ENCODE data around the gene HS3ST3B1. TPM values are rescaled to one million over a fixed set of nuclear protein-coding genes. Genes with fewer than 3 reads are reported as not detected.

Gene HS3ST3B1
- total RNA-seq, 4 donors from 2014 or later: 2.5 to 5.5 (median 3.3) TPM

DNA sequence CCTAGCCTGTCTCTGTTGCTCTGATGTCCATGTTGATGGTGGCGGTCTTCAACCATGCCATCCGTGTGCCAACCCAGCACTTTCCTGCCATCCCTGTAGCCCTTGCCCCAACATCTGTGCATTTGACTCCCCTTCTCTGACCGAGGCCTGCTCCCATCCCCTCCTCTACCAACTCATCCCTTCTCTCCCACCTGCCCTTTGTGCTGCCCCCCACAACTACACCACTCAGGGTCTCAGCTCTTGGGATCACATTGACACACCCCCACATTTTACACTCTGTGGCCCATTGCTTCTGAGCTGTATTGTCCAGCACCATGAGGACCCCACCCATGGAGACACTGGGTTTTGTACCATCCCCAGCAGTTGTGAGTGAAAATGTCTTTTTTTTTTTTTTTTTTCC, 11.6 kb downstream of the HS3ST3B1 start:
- Histone ChIP-seq H3K36me3 (no peaks in the 10 kb centered on the region), H3K4me3 (no peak overlapping the region), H3K9me3 (no peaks in the 10 kb centered on the region), H3K4me1 (peaks cover 19 to 25% (median 20%) of the 10 kb centered on the region in 4 donors), H3K27ac (replicated peaks in 1 of 4) (no peak overlapping the region), H3K27me3 (peaks cover 0 to 52% (median 10%) of the 10 kb centered on the region in 4 donors)
- TF ChIP-seq POLR2A (IDR thresholded peaks at IDR 0.05; ENCODE audit: low read depth): no peak
- TF ChIP-seq EP300 (IDR thresholded peaks at IDR 0.05): no peak
- TF ChIP-seq CTCF (IDR thresholded peaks at IDR 0.05): no peak
- no peak for TF ChIP-seq POLR2AphosphoS5 (IDR thresholded peaks at IDR 0.05)
- intact Hi-C loops (cut with DNase I): no loop called here
- DNase-seq (ENCODE audit: extremely low spot score): no peak
- 93% methylated on average over 3 of the region's 3 CpGs for WGBS

DNA sequence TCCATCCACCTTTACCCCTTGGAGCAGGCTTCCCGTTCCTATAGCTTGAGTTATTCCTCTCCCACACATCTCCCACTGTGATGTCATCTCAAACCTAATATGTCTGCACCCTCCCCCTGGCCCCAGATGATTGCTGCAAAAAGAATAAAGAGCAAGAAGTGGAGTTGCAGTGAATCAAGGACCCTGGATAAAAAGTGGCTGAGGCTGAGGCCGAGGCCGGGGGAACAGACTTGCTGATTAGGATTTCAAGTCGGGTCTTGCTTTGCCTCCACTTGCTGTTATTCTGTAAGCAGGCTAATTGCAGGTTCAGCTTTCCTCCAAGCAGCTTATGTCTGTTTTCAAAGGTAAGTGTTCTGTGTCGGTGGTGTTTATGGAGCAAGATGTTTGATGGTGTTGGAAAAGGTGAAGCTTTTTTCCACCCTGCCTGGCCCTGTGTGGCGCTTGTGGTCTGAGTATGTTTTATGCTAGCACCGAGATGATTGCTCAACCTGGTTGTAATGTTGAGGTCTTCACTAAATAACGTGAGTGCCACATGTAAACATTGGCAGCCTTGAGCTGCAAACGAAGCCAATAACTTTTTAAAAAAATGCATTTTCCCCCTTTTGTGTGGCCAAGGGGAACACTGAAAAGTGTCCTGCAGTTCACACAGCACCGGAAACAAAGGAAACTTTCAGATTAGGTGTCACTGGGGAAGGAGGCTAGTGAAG, 15.4 kb downstream of the HS3ST3B1 start:
- intact Hi-C loops (cut with DNase I): no loop called here
- H3K4me1 ChIP-seq: no peaks in the 10 kb centered on the region
- no peak overlapping the region for H3K27ac ChIP-seq (replicated peaks in 1 of 4)
- H3K27me3 ChIP-seq: peaks cover 0 to 39% (median 0%) of the 10 kb centered on the region in 4 donors
- WGBS: 54% methylated on average over 10 of the region's 10 CpGs
- TF ChIP-seq EP300 (IDR thresholded peaks at IDR 0.05) (no peak), CTCF (IDR thresholded peaks at IDR 0.05) (no peak), POLR2AphosphoS5 (IDR thresholded peaks at IDR 0.05) (no peak), POLR2A (IDR thresholded peaks at IDR 0.05; ENCODE audit: low read depth) (no peak)
- no peaks in the 10 kb centered on the region for H3K36me3 ChIP-seq
- H3K4me3 ChIP-seq: no peak overlapping the region
- no peaks in the 10 kb centered on the region for H3K9me3 ChIP-seq
- no peak for DNase-seq (ENCODE audit: extremely low spot score)

- TF ChIP-seq POLR2A (IDR thresholded peaks at IDR 0.05; ENCODE audit: low read depth) (no peak), EP300 (IDR thresholded peaks at IDR 0.05) (no peak)
- Histone ChIP-seq H3K27me3 (peaks cover 0 to 42% (median 0%) of the 10 kb centered on the region in 4 donors), H3K4me1 (no peaks in the 10 kb centered on the region), H3K9me3 (no peaks in the 10 kb centered on the region), H3K27ac (replicated peaks in 1 of 4) (no peak overlapping the region), H3K4me3 (no peak overlapping the region), H3K36me3 (no peaks in the 10 kb centered on the region)
- WGBS: 60% methylated on average over 3 of the region's 3 CpGs
- no peak for DNase-seq (ENCODE audit: extremely low spot score)
- intact Hi-C loops (cut with DNase I): no loop called here
Observed at GRCh38 chr17:14317383-14317782, 16.5 kb downstream of the HS3ST3B1 start.

DNA sequence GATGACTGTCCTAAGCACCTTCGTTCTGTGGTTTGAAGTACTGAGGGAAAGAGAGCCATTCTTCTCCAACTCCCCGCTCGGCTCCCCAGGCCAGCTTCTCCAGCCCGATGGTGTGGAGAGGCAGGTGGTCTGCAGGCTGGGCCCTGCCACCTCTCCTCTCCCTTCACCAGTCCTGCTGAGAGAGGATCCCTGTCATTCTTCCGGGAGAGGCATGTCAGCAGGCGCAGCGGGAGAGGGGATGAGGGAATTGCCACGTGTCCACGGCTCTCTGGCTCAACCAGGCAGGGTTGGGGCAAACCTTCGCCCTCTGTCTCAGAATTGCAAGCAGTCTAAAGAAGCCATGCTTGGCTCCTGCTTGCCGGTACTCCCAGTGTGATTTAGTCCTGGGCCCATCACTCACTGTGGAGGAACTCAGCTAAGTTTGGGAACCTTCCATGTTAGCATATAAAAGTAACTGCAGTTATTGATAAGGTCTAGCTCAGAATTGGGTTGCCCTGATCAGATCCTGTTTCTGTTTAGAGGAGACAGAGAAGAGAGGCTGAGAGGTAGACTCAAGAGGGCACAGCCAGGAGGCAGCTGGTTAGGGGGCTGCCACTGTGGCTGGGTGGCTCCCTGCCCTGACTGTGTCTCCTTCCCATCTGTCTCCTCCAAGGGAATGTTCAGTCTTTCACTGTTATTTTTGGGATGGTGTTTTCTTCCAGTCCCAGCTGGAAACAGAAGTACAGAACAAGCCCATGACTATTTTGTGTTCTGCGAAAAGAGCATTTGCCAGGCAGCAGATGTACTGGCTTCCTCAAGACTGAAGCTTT, 17.4 kb downstream of the HS3ST3B1 start:
- no peaks in the 10 kb centered on the region for H3K4me1 ChIP-seq
- H3K27ac ChIP-seq (replicated peaks in 1 of 4): no peak overlapping the region
- TF ChIP-seq POLR2AphosphoS5 (IDR thresholded peaks at IDR 0.05) (no peak), POLR2A (IDR thresholded peaks at IDR 0.05; ENCODE audit: low read depth) (no peak), EP300 (IDR thresholded peaks at IDR 0.05) (no peak), CTCF (IDR thresholded peaks at IDR 0.05) (no peak)
- 70% methylated on average over 11 of the region's 12 CpGs for WGBS
- no peaks in the 10 kb centered on the region for H3K36me3 ChIP-seq
- H3K4me3 ChIP-seq: no peak overlapping the region
- peaks cover 0 to 37% (median 0%) of the 10 kb centered on the region in 4 donors for H3K27me3 ChIP-seq
- intact Hi-C loops (cut with DNase I): no loop called here
- H3K9me3 ChIP-seq: no peaks in the 10 kb centered on the region
- DNase-seq (ENCODE audit: extremely low spot score): no peak

- Histone ChIP-seq H3K36me3 (no peaks in the 10 kb centered on the region), H3K4me1 (no peaks in the 10 kb centered on the region), H3K9me3 (no peaks in the 10 kb centered on the region), H3K27ac (replicated peaks in 1 of 4) (no peak overlapping the region), H3K27me3 (peaks cover 0 to 41% (median 0%) of the 10 kb centered on the region in 4 donors), H3K4me3 (no peak overlapping the region)
- no peak for DNase-seq (ENCODE audit: extremely low spot score)
- TF ChIP-seq CTCF (IDR thresholded peaks at IDR 0.05): no peak
- no peak for TF ChIP-seq EP300 (IDR thresholded peaks at IDR 0.05)
- no peak for TF ChIP-seq POLR2A (IDR thresholded peaks at IDR 0.05; ENCODE audit: low read depth)
- no peak for TF ChIP-seq POLR2AphosphoS5 (IDR thresholded peaks at IDR 0.05)
- intact Hi-C loops (cut with DNase I): no loop called here
- 85% methylated on average over 4 of the region's 4 CpGs for WGBS
Observed at GRCh38 chr17:14318918-14319205, 18.0 kb downstream of the HS3ST3B1 start.

All from esophagus muscularis mucosa (tissue), 4 donors.